ENCODE data around the gene RCOR2. TPM values are rescaled to one million over a fixed set of nuclear protein-coding genes. Genes with fewer than 3 reads are reported as not detected.

Gene RCOR2
- total RNA-seq, 1 donor from 2014 or later, result 18.8 TPM

GRCh38 chr11:63875506-63876065, 41.4 kb downstream of the RCOR2 start:
- FAIRE-seq (no peak), DNase-seq (ENCODE audit: low read depth) (no peak)
- no peaks in the 10 kb centered on the region for H3K36me3 ChIP-seq (ENCODE audit: insufficient read depth, low read length)
- H3K4me1 ChIP-seq (ENCODE audit: insufficient read depth, low read length), result peaks cover 27% of the 10 kb centered on the region
- no peaks in the 10 kb centered on the region for H3K9me3 ChIP-seq (ENCODE audit: insufficient read depth, low read depth, low read length)
- Mint-ChIP-seq H3K36me3 (ENCODE audit: low read depth, unreplicated experiment) (peaks cover 7% of the 10 kb centered on the region), H3K4me3 (ENCODE audit: unreplicated experiment) (no peak overlapping the region), H3K27ac (ENCODE audit: unreplicated experiment) (no peak overlapping the region), H3K27me3 (ENCODE audit: low read depth, unreplicated experiment) (no peaks in the 10 kb centered on the region), H3K4me1 (ENCODE audit: low read depth, unreplicated experiment) (peaks cover 39% of the 10 kb centered on the region), H3K9me3 (ENCODE audit: unreplicated experiment) (no peaks in the 10 kb centered on the region)
- H3K9ac ChIP-seq (ENCODE audit: low read length), result no peak overlapping the region
- H3K4me2 ChIP-seq (ENCODE audit: low read length), result no peak overlapping the region
- no peaks in the 10 kb centered on the region for H3K27me3 ChIP-seq (ENCODE audit: insufficient read depth, low read length)
- peaks cover 98% of the 10 kb centered on the region for H4K20me1 ChIP-seq (ENCODE audit: insufficient read depth, low read length)
- TF ChIP-seq CTCF (IDR thresholded peaks at IDR 0.05; ENCODE audit: insufficient read depth, low read depth, low read length) (no peak), EZH2 (IDR thresholded peaks at IDR 0.05; ENCODE audit: insufficient read depth, low read length) (no peak)
- H3K79me2 ChIP-seq (ENCODE audit: insufficient read depth, low read length), result peaks cover 85% of the 10 kb centered on the region
- H2AFZ ChIP-seq (ENCODE audit: low read depth, low read length), result no peak overlapping the region
- no peak overlapping the region for H3K27ac ChIP-seq (ENCODE audit: low read depth, low read length)
- no peak overlapping the region for H3K4me3 ChIP-seq (ENCODE audit: insufficient read depth, low read depth, low read length)

GRCh38 chr11:63874511-63874910, 42.5 kb downstream of the RCOR2 start:
- FAIRE-seq, result no peak
- Histone ChIP-seq H3K9me3 (ENCODE audit: insufficient read depth, low read depth, low read length) (no peaks in the 10 kb centered on the region), H3K4me2 (ENCODE audit: low read length) (no peak overlapping the region), H2AFZ (ENCODE audit: low read depth, low read length) (no peak overlapping the region), H3K4me1 (ENCODE audit: insufficient read depth, low read length) (peaks cover 21% of the 10 kb centered on the region), H3K27ac (ENCODE audit: low read depth, low read length) (no peak overlapping the region), H3K4me3 (ENCODE audit: insufficient read depth, low read depth, low read length) (no peak overlapping the region), H3K27me3 (ENCODE audit: insufficient read depth, low read length) (no peaks in the 10 kb centered on the region), H4K20me1 (ENCODE audit: insufficient read depth, low read length) (peaks cover 98% of the 10 kb centered on the region), H3K36me3 (ENCODE audit: insufficient read depth, low read length) (no peaks in the 10 kb centered on the region), H3K79me2 (ENCODE audit: insufficient read depth, low read length) (peaks cover 89% of the 10 kb centered on the region), H3K9ac (ENCODE audit: low read length) (no peak overlapping the region)
- DNase-seq (ENCODE audit: low read depth), result no peak
- Mint-ChIP-seq H3K36me3 (ENCODE audit: low read depth, unreplicated experiment) (peaks cover 8% of the 10 kb centered on the region), H3K4me3 (ENCODE audit: unreplicated experiment) (no peak overlapping the region), H3K9me3 (ENCODE audit: unreplicated experiment) (no peaks in the 10 kb centered on the region), H3K4me1 (ENCODE audit: low read depth, unreplicated experiment) (peaks cover 33% of the 10 kb centered on the region), H3K27ac (ENCODE audit: unreplicated experiment) (no peak overlapping the region), H3K27me3 (ENCODE audit: low read depth, unreplicated experiment) (no peaks in the 10 kb centered on the region)
- TF ChIP-seq EZH2 (IDR thresholded peaks at IDR 0.05; ENCODE audit: insufficient read depth, low read length) (no peak), CTCF (IDR thresholded peaks at IDR 0.05; ENCODE audit: insufficient read depth, low read depth, low read length) (no peak)

GRCh38 chr11:63873311-63873710, 43.7 kb downstream of the RCOR2 start:
- Histone ChIP-seq H3K36me3 (ENCODE audit: insufficient read depth, low read length) (no peaks in the 10 kb centered on the region), H3K27me3 (ENCODE audit: insufficient read depth, low read length) (no peaks in the 10 kb centered on the region), H3K79me2 (ENCODE audit: insufficient read depth, low read length) (peaks cover 90% of the 10 kb centered on the region), H3K4me3 (ENCODE audit: insufficient read depth, low read depth, low read length) (no peak overlapping the region), H2AFZ (ENCODE audit: low read depth, low read length) (no peak overlapping the region), H3K27ac (ENCODE audit: low read depth, low read length) (no peak overlapping the region), H3K9ac (ENCODE audit: low read length) (no peak overlapping the region), H3K9me3 (ENCODE audit: insufficient read depth, low read depth, low read length) (no peaks in the 10 kb centered on the region), H4K20me1 (ENCODE audit: insufficient read depth, low read length) (peaks cover 98% of the 10 kb centered on the region), H3K4me1 (ENCODE audit: insufficient read depth, low read length) (peaks cover 18% of the 10 kb centered on the region), H3K4me2 (ENCODE audit: low read length) (no peak overlapping the region)
- no peak for TF ChIP-seq EZH2 (IDR thresholded peaks at IDR 0.05; ENCODE audit: insufficient read depth, low read length)
- FAIRE-seq (no peak), DNase-seq (ENCODE audit: low read depth) (no peak)
- peaks cover 36% of the 10 kb centered on the region for H3K4me1 Mint-ChIP-seq (ENCODE audit: low read depth, unreplicated experiment)
- H3K27ac Mint-ChIP-seq (ENCODE audit: unreplicated experiment), result no peak overlapping the region
- H3K4me3 Mint-ChIP-seq (ENCODE audit: unreplicated experiment), result no peak overlapping the region
- peaks cover 8% of the 10 kb centered on the region for H3K36me3 Mint-ChIP-seq (ENCODE audit: low read depth, unreplicated experiment)
- H3K9me3 Mint-ChIP-seq (ENCODE audit: unreplicated experiment), result no peaks in the 10 kb centered on the region
- no peaks in the 10 kb centered on the region for H3K27me3 Mint-ChIP-seq (ENCODE audit: low read depth, unreplicated experiment)

Data from astrocyte (in vitro differentiated cells and primary cell).